ENCODE measurements around the gene CUL3.

- TF ChIP-seq JUN (CRISPR knock-in tag; IDR thresholded peaks at IDR 0.05) = no peak
- TF ChIP-seq, protein P1, sequence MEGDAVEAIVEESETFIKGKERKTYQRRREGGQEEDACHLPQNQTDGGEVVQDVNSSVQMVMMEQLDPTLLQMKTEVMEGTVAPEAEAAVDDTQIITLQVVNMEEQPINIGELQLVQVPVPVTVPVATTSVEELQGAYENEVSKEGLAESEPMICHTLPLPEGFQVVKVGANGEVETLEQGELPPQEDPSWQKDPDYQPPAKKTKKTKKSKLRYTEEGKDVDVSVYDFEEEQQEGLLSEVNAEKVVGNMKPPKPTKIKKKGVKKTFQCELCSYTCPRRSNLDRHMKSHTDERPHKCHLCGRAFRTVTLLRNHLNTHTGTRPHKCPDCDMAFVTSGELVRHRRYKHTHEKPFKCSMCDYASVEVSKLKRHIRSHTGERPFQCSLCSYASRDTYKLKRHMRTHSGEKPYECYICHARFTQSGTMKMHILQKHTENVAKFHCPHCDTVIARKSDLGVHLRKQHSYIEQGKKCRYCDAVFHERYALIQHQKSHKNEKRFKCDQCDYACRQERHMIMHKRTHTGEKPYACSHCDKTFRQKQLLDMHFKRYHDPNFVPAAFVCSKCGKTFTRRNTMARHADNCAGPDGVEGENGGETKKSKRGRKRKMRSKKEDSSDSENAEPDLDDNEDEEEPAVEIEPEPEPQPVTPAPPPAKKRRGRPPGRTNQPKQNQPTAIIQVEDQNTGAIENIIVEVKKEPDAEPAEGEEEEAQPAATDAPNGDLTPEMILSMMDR (IDR thresholded peaks at IDR 0.05) = no peak
- no peak for TF ChIP-seq NFE2L1 (CRISPR knock-in tag; IDR thresholded peaks at IDR 0.05)
- no peak for TF ChIP-seq PREB (CRISPR knock-in tag; IDR thresholded peaks at IDR 0.05; ENCODE audit: borderline replicate concordance)
- TF ChIP-seq E2F4 (CRISPR knock-in tag; IDR thresholded peaks at IDR 0.05; ENCODE audit: borderline replicate concordance, low read depth) = no peak
- TF ChIP-seq CREM (CRISPR knock-in tag; IDR thresholded peaks at IDR 0.05) = no peak
- TF ChIP-seq, protein P2, sequence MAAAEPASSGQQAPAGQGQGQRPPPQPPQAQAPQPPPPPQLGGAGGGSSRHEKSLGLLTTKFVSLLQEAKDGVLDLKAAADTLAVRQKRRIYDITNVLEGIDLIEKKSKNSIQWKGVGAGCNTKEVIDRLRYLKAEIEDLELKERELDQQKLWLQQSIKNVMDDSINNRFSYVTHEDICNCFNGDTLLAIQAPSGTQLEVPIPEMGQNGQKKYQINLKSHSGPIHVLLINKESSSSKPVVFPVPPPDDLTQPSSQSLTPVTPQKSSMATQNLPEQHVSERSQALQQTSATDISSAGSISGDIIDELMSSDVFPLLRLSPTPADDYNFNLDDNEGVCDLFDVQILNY (CRISPR knock-in tag; IDR thresholded peaks at IDR 0.05) = no peak
- TF ChIP-seq PRRX2 (CRISPR knock-in tag; IDR thresholded peaks at IDR 0.05) = no peak
- no peak for TF ChIP-seq E2F1 (CRISPR knock-in tag; IDR thresholded peaks at IDR 0.05)
- TF ChIP-seq, protein P3, sequence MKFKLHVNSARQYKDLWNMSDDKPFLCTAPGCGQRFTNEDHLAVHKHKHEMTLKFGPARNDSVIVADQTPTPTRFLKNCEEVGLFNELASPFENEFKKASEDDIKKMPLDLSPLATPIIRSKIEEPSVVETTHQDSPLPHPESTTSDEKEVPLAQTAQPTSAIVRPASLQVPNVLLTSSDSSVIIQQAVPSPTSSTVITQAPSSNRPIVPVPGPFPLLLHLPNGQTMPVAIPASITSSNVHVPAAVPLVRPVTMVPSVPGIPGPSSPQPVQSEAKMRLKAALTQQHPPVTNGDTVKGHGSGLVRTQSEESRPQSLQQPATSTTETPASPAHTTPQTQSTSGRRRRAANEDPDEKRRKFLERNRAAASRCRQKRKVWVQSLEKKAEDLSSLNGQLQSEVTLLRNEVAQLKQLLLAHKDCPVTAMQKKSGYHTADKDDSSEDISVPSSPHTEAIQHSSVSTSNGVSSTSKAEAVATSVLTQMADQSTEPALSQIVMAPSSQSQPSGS (CRISPR knock-in tag; IDR thresholded peaks at IDR 0.05; ENCODE audit: borderline replicate concordance, low read depth) = no peak
- no peak for TF ChIP-seq FOXP1 (CRISPR knock-in tag; IDR thresholded peaks at IDR 0.05; ENCODE audit: borderline replicate concordance)
- no peak for TF ChIP-seq CREB1 (CRISPR knock-in tag; IDR thresholded peaks at IDR 0.05)
Measured at GRCh38 chr2:224427471-224427870, 157.7 kb downstream of the CUL3 start.

Data from WTC11 (cell line).